ENCODE data around the gene SLCO3A1. TPM values are rescaled to one million over a fixed set of nuclear protein-coding genes. Genes with fewer than 3 reads are reported as not detected.
A peak's percentile ranks its signal among the peaks of the same experiment; 100 is the strongest.

The SLCO3A1 gene
- total RNA-seq, 1 experiment from 2014 or later, result 37.8 TPM

GRCh38 chr15:92009162-92009561 lies 155.7 kb downstream of the SLCO3A1 start:
- ChIA-PET CTCF (no interaction called here), POLR2A (ENCODE audit: unreplicated experiment) (no interaction called here)
- no peaks in the 10 kb centered on the region for H3K27me3 ChIP-seq (ENCODE audit: insufficient read depth, low read depth)
- H3K27ac ChIP-seq, result no peak overlapping the region
- no peaks in the 10 kb centered on the region for H3K9me2 ChIP-seq (ENCODE audit: insufficient read depth)
- H3K79me2 ChIP-seq (ENCODE audit: low read depth), result peaks cover 15% of the 10 kb centered on the region; the same call in 1 of the 2 replicates
- no peaks in the 10 kb centered on the region for H4K20me1 ChIP-seq (ENCODE audit: insufficient read depth)
- BruUV-seq (replicated peaks), result no TSS peak
- intact Hi-C loops (cut with micrococcal nuclease; ENCODE audit: unreplicated experiment), result no loop called here
- no peak overlapping the region for H2AFZ ChIP-seq
- no peak overlapping the region for H3K4me2 ChIP-seq
- no peaks in the 10 kb centered on the region; the same call in 1 of the 2 replicates for H3F3A ChIP-seq (ENCODE audit: insufficient read depth, low read depth)
- peaks cover 9% of the 10 kb centered on the region; the same call in 1 of the 2 replicates for H3K4me1 ChIP-seq (replicated peaks; ENCODE audit: insufficient read depth)
- no peaks in the 10 kb centered on the region for H3K9me3 ChIP-seq (ENCODE audit: insufficient read depth, low read depth)
- TF ChIP-seq EZH2 (IDR thresholded peaks at IDR 0.05; ENCODE audit: low read depth), result no peak
- no peak for TF ChIP-seq CTCF (conservative IDR thresholded peaks at IDR 0.05)
- H3K4me3 ChIP-seq, result no peak overlapping the region
- no peaks in the 10 kb centered on the region for H3K36me3 ChIP-seq (ENCODE audit: low read depth)
- DNase-seq, result no peak

DNA sequence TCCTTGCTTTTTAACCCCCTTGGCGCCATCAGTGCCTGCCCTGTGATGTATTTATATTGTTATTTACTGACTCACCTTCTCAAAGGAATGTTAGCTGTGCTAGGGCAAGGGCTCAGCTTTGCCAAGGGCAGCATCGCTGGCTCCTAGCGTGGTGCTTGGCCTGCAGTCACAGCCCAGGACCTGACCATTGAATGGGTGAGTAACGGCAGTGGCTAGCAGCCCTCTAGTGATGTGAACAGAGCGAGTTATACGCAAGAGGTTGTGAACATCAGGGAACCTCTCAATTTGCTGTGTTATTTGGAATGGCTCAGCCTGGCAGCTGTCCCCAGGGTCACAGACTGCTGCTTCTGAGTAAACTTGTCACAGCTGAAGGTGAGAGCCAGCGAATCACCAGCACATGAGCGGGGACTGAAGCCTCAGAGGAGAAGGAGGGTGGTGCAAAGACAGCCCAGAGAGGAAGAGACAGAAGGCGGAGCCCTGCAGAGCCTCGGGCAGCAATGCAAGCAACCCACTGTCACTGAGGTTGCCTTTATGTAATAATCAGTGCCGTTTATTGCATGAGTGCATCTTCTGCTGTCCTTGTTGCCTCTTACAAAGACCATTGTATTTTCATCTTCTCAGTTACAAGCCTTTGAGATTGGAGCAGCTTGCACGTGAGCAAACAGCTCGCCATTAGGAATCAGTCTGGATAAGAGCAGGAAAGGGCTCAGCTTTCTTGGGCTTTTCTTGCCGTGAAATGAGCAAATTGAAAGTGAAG lies 158.3 kb downstream of the SLCO3A1 start:
- Histone ChIP-seq H2AFZ (no peak overlapping the region), H3K27me3 (ENCODE audit: insufficient read depth, low read depth) (no peaks in the 10 kb centered on the region), H3K9me3 (ENCODE audit: insufficient read depth, low read depth) (no peaks in the 10 kb centered on the region), H3K79me2 (ENCODE audit: low read depth) (peaks cover 18% of the 10 kb centered on the region), H4K20me1 (ENCODE audit: insufficient read depth) (no peaks in the 10 kb centered on the region), H3K4me3 (no peak overlapping the region), H3F3A (ENCODE audit: insufficient read depth, low read depth) (no peaks in the 10 kb centered on the region; the same call in 1 of the 2 replicates), H3K27ac (peak overlapping the region; percentile 25), H3K4me2 (0 out of 2 replicates have a peak overlapping the region, but pooled peaks have one; percentile 10), H3K9me2 (ENCODE audit: insufficient read depth) (no peaks in the 10 kb centered on the region), H3K36me3 (ENCODE audit: low read depth) (no peaks in the 10 kb centered on the region), H3K4me1 (replicated peaks; ENCODE audit: insufficient read depth) (peaks cover 9% of the 10 kb centered on the region; the same call in 1 of the 2 replicates)
- ChIA-PET CTCF (interaction anchor here (0.6 kb wide), 1 partner anchor 121 kb away, joined by 7 read pairs; no protein-coding TSS in a partner anchor), POLR2A (ENCODE audit: unreplicated experiment) (interaction anchor here (0.6 kb wide), 1 partner anchor 46 kb away, joined by 12 read pairs; no protein-coding TSS in a partner anchor)
- BruUV-seq (replicated peaks), result no TSS peak
- no peak for TF ChIP-seq CTCF (conservative IDR thresholded peaks at IDR 0.05)
- no peak for TF ChIP-seq EZH2 (IDR thresholded peaks at IDR 0.05; ENCODE audit: low read depth)
- DNase-seq, result peak; percentile 37 to 59
- intact Hi-C loops (cut with micrococcal nuclease; ENCODE audit: unreplicated experiment), result loop anchor here (5.0 kb wide), 1 partner anchor 64 kb away; no protein-coding TSS in a partner anchor

GRCh38 chr15:92012368-92012629 lies 158.8 kb downstream of the SLCO3A1 start:
- TF ChIP-seq CTCF (conservative IDR thresholded peaks at IDR 0.05), result no peak
- TF ChIP-seq EZH2 (IDR thresholded peaks at IDR 0.05; ENCODE audit: low read depth), result no peak
- H3K4me3 ChIP-seq, result no peak overlapping the region
- peaks cover 14% of the 10 kb centered on the region for H3K79me2 ChIP-seq (ENCODE audit: low read depth)
- no peaks in the 10 kb centered on the region; the same call in 1 of the 2 replicates for H3F3A ChIP-seq (ENCODE audit: insufficient read depth, low read depth)
- no peak overlapping the region for H2AFZ ChIP-seq
- no peaks in the 10 kb centered on the region for H3K9me3 ChIP-seq (ENCODE audit: insufficient read depth, low read depth)
- H3K4me1 ChIP-seq (replicated peaks; ENCODE audit: insufficient read depth), result peaks cover 9% of the 10 kb centered on the region; the same call in 1 of the 2 replicates
- 0 out of 2 replicates have a peak overlapping the region, but pooled peaks have one; percentile 10 for H3K4me2 ChIP-seq
- H4K20me1 ChIP-seq (ENCODE audit: insufficient read depth), result no peaks in the 10 kb centered on the region
- DNase-seq, result peak; percentile 19 to 39
- no peaks in the 10 kb centered on the region for H3K9me2 ChIP-seq (ENCODE audit: insufficient read depth)
- intact Hi-C loops (cut with micrococcal nuclease; ENCODE audit: unreplicated experiment), result loop anchor here (5.0 kb wide), 1 partner anchor 65 kb away; no protein-coding TSS in a partner anchor
- no peak overlapping the region for H3K27ac ChIP-seq
- CTCF ChIA-PET, result no interaction called here
- no peaks in the 10 kb centered on the region for H3K36me3 ChIP-seq (ENCODE audit: low read depth)
- POLR2A ChIA-PET (ENCODE audit: unreplicated experiment), result interaction anchor here (0.6 kb wide), 1 partner anchor 47 kb away, joined by 12 read pairs; no protein-coding TSS in a partner anchor
- no peaks in the 10 kb centered on the region for H3K27me3 ChIP-seq (ENCODE audit: insufficient read depth, low read depth)
- no TSS peak for BruUV-seq (replicated peaks)

All from PC-9 (cell line).